DMS153 treated with DMSO at 0.1 percent for 48 hours (cell line): ENCODE measurements around the gene ADRA1B.
"Not testable (repeated sequence)": the region's sequence is repeated elsewhere in the genome, so short reads cannot be mapped to it uniquely, and the experiment has no call there.

Experiments used
- DNase-seq: peaks from one replicate; lab custom pipeline; 2025; ENCODE audit not compliant: unreplicated experiment; lab: John Stamatoyannopoulos, UW

The ADRA1B gene

DNA sequence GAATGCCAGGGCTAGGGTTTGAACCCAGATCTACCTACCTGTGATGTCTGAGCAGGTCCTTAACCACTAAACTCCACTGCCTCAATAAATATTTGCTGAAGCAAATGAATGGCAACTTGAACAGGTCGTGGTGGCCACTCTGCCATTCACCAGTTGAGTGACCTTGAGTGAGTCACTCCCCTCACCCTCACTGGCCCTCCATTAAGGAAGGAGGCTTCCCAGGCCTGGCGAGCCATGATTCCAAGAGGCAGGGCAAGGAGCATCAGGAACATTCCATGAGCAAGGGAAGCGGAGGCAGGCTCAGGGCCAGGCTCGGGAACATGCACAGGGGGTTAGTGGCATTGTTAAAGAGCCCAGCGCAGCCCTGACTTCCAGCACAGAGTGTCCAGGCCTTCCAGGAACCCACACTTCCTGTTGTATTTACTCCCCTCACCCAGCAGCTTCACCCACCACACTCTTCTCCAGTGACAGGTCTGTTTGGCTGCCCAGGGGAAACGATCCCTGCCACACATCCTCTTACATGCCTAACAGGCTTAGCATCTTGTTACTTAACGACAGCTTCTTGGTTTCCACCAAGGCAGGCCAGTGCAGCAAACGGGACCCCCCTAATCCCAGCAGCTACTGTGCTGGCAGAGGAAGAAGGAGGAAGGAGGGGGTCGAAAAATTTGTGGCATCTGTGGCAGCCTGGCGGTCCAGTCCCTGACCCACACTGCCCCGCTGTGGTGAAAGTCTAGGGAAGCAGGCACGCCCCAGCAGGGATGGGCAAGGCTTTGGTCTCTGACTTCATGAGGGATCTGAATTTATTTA lies 49.0 kb downstream of the ADRA1B start:
- DNase-seq, result no peak

DNA sequence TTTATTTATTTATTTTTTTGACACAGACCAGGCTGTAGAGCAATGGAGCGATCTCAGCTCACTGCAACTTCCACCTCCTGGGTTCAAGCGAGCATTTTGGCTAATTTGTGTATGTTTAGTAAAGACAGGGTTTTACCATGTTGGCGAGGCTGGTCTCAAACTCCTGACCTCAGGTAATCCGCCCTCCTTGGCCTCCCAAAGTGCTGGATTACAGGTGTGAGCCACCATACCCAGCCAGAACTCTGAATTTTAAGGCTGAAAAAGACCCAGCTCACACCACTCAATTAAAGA lies 49.5 kb downstream of the ADRA1B start:
- not testable (repeated sequence) for DNase-seq

DNA sequence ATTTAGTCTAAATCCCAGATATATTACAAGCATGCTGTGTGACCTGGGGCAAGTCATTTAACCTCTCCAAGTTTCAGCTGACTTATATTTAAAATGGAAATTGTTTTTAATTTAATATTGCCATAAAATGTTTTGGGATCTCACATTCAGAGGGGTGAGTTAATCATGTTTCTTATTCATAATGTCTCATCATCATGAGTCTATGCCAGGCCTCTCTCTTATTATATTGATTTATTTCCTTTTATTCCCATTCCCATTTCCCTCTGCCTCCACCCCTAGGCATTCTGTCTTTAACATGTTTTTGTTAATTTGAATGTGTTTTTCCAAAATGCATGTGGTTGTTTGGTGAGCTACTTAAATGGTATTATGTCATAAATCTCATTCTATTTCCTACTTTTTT lies 53.7 kb downstream of the ADRA1B start:
- DNase-seq, result no peak

DNA sequence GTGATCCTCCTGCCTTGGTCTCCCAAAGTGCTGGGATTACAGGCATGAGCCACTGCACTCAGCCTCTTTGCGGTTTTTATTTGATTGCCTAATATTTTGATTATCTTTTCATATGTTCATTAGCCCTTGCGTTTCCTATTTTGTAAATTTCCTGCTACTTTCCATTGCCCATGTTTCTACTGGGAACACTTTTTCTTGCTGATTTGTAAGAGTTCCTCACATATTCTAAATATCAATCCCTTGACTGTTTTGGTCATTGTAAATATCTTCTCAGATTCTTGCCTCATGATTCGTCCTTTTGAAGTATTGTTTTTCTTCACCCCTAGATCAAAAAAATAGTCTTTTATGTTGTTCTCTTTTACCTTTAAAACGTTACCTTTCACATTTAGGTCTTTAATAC lies 54.8 kb downstream of the ADRA1B start:
- no peak for DNase-seq

DNA sequence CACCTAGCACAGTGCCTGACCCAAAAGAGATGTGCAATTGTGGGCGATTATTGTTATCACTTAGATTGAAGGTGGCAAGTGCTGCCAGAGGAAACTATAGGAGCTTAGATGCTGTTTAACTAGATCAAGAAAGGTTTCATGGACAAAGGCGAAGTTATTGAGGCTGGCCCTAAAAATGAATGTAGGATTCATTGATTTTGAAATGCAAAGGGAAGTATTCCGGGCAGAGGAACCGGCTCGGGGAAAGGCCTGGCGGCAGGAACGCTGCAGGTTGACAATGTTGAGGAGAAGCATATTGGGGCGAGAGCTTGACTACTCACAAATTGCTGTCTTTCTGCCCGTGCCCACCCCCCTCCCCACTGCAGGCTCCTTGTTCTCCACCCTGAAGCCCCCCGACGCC lies 55.2 kb downstream of the ADRA1B start:
- no peak for DNase-seq

DNA sequence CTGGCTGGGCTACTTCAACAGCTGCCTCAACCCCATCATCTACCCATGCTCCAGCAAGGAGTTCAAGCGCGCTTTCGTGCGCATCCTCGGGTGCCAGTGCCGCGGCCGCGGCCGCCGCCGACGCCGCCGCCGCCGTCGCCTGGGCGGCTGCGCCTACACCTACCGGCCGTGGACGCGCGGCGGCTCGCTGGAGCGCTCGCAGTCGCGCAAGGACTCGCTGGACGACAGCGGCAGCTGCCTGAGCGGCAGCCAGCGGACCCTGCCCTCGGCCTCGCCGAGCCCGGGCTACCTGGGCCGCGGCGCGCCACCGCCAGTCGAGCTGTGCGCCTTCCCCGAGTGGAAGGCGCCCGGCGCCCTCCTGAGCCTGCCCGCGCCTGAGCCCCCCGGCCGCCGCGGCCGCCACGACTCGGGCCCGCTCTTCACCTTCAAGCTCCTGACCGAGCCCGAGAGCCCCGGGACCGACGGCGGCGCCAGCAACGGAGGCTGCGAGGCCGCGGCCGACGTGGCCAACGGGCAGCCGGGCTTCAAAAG lies 55.7 kb downstream of the ADRA1B start:
- no peak for DNase-seq

DNA sequence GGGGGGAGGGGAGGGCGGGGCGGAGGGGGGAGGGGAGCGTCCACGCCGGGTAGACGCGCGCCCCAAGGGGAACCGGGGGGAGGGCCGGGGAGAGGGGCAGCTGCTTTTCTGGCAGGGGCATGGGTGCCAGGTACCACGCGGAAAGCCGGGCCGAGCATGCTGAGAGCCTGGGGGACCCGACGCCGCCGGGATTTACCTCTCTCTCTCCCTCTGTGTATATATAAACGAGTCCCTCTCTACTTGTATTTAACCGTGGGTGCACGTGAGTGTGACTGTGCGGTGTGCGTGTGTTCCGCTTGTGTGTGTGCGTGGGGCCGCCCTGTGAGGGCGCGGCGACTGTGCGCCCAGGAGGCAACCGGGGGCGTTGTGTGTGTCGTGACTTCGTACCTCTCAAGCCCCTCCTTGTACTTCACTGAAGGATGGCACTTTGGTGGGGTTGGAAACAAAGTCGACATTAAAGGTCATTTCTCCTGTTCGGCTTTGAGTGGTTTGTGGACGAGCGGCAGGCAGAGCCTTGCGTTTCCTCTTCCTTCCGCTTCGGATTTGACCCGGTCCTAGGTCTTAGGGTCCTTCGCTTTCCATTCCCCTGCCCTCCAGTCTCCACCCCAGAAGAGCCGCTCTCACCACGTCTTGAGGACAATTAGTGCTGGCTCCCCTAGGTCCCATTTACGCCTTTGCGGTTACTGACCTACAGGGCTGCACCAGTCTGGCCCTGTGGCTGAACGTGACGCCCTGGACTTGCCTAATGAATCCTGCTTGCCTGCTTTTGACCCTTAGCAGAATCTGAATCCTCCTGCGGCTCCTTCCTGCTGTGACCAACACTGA lies 56.5 kb downstream of the ADRA1B start:
- DNase-seq, result no peak

DNA sequence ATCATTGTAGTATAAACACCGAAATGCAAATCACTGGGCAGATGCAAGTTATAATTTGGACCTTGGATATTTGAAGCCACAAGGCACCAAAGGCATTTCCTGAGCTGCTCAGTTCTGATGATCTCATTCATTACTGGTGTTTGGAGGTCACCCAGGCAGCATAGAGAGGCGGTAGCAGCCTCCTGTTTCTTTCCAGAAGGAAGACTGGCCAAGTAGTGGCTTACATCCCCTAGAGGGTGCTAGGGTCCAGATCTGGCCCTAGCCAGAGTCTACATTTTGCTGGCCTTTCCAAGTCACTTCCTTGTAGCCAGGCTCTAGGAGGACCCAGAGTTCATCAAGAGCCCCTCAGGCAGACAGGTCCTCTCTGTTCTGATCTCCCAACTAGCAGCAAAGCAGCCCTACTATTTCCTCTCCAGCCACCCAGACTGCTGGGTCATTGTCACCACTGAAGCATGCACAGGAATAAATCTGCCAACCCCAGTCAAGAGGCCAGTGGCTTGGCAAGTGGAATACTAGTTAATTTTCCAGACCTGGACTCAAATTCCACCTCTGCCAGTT lies 59.3 kb downstream of the ADRA1B start:
- DNase-seq, result no peak

DNA sequence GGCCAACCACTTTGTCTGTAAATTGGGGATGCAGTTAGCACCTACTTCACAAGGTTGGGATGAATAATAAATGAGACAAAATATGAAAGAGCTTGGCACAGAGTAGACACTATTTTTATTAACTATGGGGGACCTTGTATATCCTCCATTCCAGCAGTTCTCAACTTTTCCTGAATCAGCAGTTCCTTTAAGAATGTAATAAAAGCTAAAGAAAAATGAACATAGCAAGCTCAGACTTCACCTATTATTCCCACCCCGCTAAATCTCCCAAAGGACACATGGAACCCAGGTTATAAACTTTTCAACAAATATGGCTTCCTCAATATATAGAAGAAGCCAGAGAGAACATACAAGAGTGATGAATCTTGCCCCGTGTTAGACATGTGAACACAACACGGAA lies 60.6 kb downstream of the ADRA1B start:
- DNase-seq, result no peak

DNA sequence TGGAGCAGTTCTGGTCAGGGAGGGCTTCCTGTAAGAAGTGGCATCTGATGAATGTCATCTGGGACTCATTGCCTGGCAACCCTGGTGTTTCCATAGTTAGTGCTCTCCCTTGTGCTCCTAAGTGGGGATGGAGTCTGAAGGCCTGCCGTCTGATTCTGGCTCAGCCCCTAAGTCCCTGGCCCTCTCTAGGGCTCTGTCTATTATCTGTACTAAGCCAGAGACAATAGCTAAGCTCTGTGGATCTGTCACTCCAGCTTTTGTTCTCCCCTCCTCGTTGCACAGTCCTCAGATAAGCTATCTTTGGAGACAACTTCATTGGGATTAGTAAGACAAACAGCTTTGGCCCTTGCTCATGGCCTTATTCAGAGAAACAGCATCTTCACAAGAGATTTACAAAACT lies 62.1 kb downstream of the ADRA1B start:
- no peak for DNase-seq

DNA sequence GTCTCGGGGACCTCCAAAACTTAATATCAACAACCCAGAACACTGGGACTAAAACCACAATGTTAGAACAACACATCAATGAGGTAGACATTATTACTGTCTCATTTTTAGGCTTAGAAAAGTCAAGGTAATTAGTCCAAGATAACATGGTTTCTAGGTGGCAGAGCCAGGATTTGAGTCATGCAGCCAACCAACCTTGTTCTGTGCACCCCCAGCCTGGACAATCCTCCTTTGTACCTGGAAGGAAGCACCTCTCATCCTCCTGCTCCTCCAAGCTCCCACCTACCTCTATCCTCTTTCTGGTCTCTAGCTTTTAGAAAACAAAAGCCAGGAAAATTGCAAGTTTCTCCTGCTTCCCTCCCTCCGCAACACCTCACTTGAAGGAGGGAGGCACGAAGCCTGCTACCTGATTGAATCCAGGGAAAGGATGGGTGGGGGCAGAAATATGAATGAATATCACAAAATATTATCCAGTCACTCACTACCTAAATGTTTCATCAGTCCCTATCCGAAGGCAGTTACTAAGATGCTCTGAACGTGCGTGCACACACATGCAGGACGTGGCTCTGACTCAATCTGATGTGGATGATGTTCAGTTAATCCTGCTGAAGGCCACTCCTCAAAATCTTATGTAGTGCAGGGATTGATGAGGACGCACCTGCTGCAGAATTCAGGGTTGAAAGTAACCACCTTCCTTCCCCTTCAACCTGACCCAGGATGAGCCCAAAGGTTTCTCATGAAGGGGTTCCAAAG lies 66.3 kb downstream of the ADRA1B start:
- no peak for DNase-seq

DNA sequence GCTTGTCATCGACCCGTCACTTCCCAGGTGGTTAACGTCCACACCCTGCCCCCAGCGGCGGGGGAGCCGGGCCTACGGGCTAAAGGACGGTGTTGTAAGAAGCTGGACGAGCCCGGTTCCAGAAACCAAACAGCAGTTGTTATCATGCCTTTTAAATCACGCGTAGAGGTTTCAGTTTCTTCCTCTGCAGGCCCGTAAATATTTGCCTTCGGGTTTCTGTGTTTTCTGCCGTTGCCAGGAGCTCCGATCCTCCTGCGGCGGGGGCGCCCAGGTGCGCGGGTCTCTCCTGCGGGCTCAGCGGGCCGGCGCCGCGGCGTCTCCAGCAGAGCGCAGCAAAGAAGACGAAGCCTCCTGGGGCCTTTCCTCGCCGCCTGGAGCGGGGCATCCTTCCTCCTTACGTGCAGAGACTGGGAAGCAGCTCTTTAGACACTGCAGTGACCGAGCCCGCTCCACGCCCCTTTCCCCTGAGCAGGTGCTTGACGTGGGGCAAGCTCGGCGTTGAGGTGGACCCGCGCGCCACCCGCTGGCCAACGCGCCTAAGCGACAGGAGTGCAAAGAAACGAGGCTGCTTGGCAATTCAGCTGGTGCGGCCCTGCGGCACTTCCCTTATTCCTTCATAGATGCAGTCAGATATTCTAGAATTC lies 70.9 kb downstream of the ADRA1B start:
- DNase-seq, result peak; percentile 19

DNA sequence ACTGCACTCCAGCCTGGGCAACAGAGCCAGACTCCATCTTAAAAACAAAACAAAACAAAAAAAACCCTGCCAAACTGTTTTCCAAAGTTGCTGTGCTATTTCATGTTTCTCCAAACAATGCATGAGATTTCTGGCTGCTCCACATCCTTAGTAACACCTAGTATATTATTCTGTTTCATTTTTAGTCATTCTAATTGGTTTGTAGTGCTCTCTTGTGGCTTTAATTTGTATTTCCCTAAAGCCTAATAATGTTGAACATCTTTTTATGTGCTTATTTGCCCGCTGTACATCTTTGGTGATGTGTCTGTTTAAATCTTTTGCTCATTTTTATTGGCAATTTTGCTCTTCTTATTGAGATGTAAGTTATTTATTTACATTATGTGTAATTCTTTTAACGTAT lies 74.2 kb downstream of the ADRA1B start:
- DNase-seq, result no peak

DNA sequence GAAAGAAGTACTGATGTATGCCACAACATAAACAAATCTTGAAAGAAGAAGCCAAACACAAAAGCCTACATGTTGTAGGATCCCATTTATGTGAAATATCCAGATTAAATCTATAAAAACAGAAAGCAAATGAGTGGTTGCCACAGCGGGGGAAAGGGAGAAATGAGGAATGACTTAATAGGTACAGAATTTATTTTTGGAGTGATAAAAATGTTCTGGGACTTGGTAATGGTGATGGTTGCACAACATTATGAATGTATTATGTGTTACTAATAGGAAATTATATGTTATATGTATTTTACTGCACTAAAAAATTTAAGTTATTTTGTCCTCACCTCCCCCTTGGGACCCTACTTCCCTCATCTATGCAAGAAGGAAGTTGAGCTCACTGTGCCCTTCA lies 76.3 kb downstream of the ADRA1B start:
- DNase-seq, result no peak

DNA sequence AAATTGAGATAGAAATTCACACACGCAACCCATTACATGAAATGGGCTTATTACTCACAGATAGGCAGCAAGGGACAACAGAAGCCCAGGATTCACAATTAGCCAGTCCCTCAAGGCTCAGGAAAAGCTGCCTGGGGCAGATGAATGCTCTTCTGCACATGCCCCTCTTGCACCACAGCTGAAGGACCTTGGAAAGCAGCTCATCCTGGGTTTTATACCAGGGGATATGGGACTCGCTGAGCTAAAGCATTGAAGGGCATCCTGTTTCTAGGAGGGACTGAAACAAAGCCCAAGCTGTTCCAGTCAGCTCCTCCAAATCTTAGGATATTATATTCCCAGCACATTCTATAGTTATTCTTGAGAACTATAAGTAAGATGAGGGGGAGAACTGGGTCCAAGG lies 76.9 kb downstream of the ADRA1B start:
- no peak for DNase-seq

DNA sequence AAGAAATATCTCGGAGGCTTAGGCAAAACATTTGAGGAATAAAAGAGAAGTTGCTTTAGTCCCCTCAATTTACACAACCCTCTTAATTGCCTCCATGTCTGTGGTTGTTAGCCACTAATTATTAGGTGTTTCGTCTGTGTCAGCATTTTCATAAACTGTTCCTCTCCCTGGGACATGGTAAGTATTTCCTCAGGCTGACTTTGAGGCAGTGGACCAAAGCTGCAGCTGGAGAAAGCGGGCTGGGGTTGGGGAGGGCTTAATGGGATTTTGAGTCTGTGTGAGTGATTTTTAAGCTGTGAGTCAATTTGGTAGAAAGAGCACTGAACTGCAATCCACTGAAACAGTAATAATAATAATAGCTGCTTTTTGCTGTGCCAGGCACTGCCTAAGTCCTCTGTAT lies 79.6 kb downstream of the ADRA1B start:
- no peak for DNase-seq

DNA sequence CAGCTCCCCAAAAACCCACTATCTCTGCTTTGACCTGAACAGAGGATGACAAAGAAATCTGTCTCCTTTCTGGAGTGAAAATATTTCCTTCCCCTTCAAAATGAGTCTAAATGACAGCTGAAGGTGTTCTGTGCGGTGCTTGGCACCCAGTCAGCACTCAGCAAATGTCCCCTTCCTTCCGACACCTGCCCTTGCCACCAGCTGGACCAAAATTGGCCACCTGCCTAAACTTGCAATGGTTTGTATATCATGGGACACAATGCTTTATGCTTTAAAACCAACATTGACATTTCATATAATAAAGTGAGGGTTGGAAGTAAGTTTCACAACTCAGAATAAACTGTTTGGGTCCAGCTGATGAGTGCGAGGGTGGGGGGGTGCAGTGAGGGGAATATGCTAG lies 85.2 kb downstream of the ADRA1B start:
- DNase-seq, result peak; percentile 2

DNA sequence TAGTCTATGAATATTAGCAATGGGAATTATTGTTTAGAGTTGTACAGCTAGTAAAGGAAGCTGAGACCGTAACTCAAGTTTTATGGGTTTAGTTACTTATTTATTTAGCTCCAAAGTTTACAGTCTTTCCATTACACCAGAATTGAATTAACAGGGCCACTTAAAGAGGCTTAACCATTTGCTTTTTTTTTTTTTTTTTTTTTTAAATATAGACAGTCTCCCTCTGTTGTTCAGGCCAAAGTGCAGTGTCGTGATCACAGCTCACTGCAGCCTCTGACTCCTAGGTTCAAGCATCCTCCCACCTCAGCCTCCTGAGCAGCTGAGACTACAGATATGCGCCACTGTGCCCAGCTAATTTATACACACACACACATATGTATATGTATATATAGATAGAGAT lies 91.2 kb downstream of the ADRA1B start:
- DNase-seq, result no peak

DNA sequence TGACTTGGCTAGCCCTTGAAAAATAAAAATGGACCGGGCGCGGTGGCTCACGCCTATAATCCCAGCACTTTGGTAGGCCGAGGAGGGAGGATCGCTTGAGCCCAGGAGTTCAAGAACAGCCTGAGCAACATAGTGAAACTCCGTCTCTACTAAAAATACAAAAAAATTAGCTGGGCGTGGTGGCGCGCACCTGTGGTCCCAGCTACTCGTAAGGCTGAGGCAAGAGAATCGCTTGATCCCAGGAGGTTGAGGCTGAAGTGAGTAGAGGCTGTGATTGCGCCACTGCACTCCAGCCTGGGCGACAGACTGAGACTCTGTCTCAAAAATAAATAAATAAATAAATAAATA lies 92.2 kb downstream of the ADRA1B start:
- DNase-seq, result not testable (repeated sequence)

DNA sequence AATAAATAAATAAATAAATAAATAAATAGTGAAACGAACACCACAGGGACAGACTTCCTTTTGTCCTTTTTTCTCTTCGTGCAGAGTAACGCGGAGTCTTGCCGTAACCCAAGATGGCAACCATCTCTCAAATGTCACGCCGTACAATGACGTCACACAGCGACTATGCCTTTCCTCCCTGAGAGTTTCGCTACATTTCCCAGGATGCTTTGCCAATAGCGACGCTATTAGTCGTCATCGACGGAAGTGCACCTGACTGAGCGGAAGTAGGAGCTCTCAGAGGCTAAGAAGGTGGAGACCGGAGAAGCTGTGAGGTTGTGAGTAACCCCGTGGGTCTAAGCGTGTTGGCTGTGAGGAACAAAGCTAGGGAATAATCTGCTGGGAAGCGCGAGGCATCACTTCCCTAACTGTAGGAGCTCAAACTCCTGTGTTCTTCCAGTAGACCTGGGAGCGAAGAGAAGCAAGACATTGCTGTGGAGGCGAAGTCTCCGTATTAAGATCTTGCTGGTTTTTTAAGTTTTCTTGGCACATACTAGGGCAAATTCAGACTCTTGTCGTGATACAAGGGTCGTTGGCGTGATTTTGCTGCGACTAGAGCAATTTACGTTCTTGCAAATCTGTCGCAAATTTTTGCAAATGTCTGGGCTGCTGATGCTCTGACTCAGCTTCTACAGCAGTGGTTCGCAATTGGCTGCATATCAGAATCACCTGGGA lies 92.8 kb downstream of the ADRA1B start, which contains the start of gene TTC1:
TTC1 (plus strand) TSS at position 263 of the 714 bp plus-strand sequence. CDS start 1,390 bp downstream, outside the sequence.
- DNase-seq, result peak; percentile 77
